IMR-90 (cell line): ENCODE data around the gene ADAMTS16. TPM values are rescaled to one million over a fixed set of nuclear protein-coding genes. Genes with fewer than 3 reads are reported as not detected.

Experiments
- ATAC-seq: fragments of 200-7000 bp; cut with Tn5 transposase; 2 replicates; pipeline ENCODE4 v1.9.1; 2020; ENCODE audit warnings: low read depth, mild to moderate bottlenecking, moderate library complexity
- BruUV-seq: library from RNA; stranded (reverse); fragments of 400-500 nt; replicated peaks from 2 replicates; lab custom pipeline; 2021; lab: Mats Ljungman, UMichigan
- CTCF ChIA-PET: fragments of 300-600 bp; formaldehyde crosslinking; extraction: SDS; loops from one replicate; lab custom pipeline; 2021; ENCODE audit warnings: antibody characterized with exemption; lab: Yijun Ruan, JAX
- POLR2A ChIA-PET: fragments of 300-600 bp; sonication (Branson Sonifier 250); formaldehyde crosslinking; loops from one replicate; lab custom pipeline; 2022; ENCODE audit warnings: antibody characterized with exemption; ENCODE audit not compliant: unreplicated experiment; lab: Charles Lee
- DNase-seq: peaks from one replicate; pipeline ENCODE4 v3.0.0; 2013
- H2AFZ ChIP-seq: replicated peaks from 2 replicates; pipeline ENCODE3; 2013; ENCODE audit warnings: low read length, mild to moderate bottlenecking; ENCODE audit not compliant: poor library complexity
- H2AK5ac ChIP-seq: 2 replicates; pipeline ENCODE4 v1.6.1; 2013; ENCODE audit warnings: low read depth, low read length, inconsistent platforms
- H2AK9ac ChIP-seq: replicated peaks from 2 replicates; pipeline ENCODE3; 2013; ENCODE audit warnings: mild to moderate bottlenecking, low read depth, low read length, moderate library complexity; ENCODE audit not compliant: poor library complexity
- H2BK120ac ChIP-seq: 2 replicates; pipeline ENCODE4 v1.6.1; 2013; ENCODE audit warnings: low read depth, low read length, inconsistent platforms
- H2BK15ac ChIP-seq: 3 replicates; pipeline ENCODE4 v1.6.1; 2013; ENCODE audit warnings: low read depth, low read length, inconsistent platforms
- H2BK20ac ChIP-seq: 2 replicates; pipeline ENCODE4 v1.6.1; 2013; ENCODE audit warnings: low read depth, mild to moderate bottlenecking, inconsistent platforms, low read length, moderate library complexity
- H2BK5ac ChIP-seq: 2 replicates; pipeline ENCODE4 v1.6.1; 2013; ENCODE audit warnings: mild to moderate bottlenecking, low read depth, low read length, inconsistent platforms; ENCODE audit not compliant: poor library complexity, severe bottlenecking
- H3K14ac ChIP-seq: replicated peaks from 2 replicates; pipeline ENCODE4 v1.6.1; 2013; ENCODE audit warnings: low read depth, low read length, inconsistent platforms
- H3K18ac ChIP-seq: 2 replicates; pipeline ENCODE4 v1.6.1; 2013; ENCODE audit warnings: low read depth, low read length, control low read depth
- H3K23ac ChIP-seq: 2 replicates; pipeline ENCODE4 v1.6.1; 2013; ENCODE audit warnings: low read depth, low read length, inconsistent platforms
- H3K27ac ChIP-seq: 2 replicates; pipeline ENCODE4 v1.5.1; 2013; ENCODE audit warnings: mild to moderate bottlenecking, control low read depth, low read length; ENCODE audit not compliant: insufficient read depth
- H3K27me3 ChIP-seq: 2 replicates; pipeline ENCODE4 v1.6.1; 2013; ENCODE audit warnings: low read length; ENCODE audit not compliant: control insufficient read depth, insufficient read depth
- H3K36me3 ChIP-seq: 2 replicates; pipeline ENCODE4 v1.6.1; 2013; ENCODE audit warnings: low read length, mixed read lengths; ENCODE audit not compliant: control insufficient read depth, insufficient read depth
- H3K4ac ChIP-seq: 2 replicates; pipeline ENCODE4 v1.6.1; 2013; ENCODE audit warnings: low read depth, low read length, inconsistent platforms
- H3K4me1 ChIP-seq: 2 replicates; pipeline ENCODE4 v1.6.1; 2013; ENCODE audit warnings: low read length, mixed read lengths; ENCODE audit not compliant: control insufficient read depth, insufficient read depth
- H3K4me2 ChIP-seq: 2 replicates; pipeline ENCODE4 v1.6.1; 2013; ENCODE audit warnings: low read depth, mild to moderate bottlenecking, control low read depth, low read length, moderate library complexity
- H3K4me3 ChIP-seq: 2 replicates; pipeline ENCODE4 v1.5.1; 2013; ENCODE audit warnings: low read depth, mild to moderate bottlenecking, control low read depth, low read length, moderate library complexity; ENCODE audit not compliant: insufficient read depth
- H3K56ac ChIP-seq: 2 replicates; pipeline ENCODE4 v1.6.1; 2013; ENCODE audit warnings: low read length, inconsistent platforms; ENCODE audit not compliant: insufficient read depth; ENCODE audit errors: extremely low read depth
- H3K79me1 ChIP-seq, 2 experiments: 2 replicates each; pipeline ENCODE4 v1.6.1; 2013; ENCODE audit warnings: low read length in 2 of 2, inconsistent platforms in 1 of 2, low read depth in 1 of 2
- H3K9ac ChIP-seq: 2 replicates; pipeline ENCODE4 v1.6.1; 2013; ENCODE audit warnings: low read depth, low read length, control low read depth
- H3K9me1 ChIP-seq: 2 replicates; pipeline ENCODE4 v1.6.1; 2013; ENCODE audit warnings: low read length, inconsistent platforms; ENCODE audit not compliant: insufficient read depth
- H3K9me3 ChIP-seq: 2 replicates; pipeline ENCODE4 v1.6.1; 2013; ENCODE audit warnings: low read length; ENCODE audit not compliant: control insufficient read depth, insufficient read depth
- H4K20me1 ChIP-seq: 2 replicates; pipeline ENCODE4 v1.6.1; 2013; ENCODE audit warnings: low read length, inconsistent platforms; ENCODE audit not compliant: insufficient read depth
- H4K5ac ChIP-seq: 2 replicates; pipeline ENCODE4 v1.6.1; 2013; ENCODE audit warnings: mild to moderate bottlenecking, low read depth, low read length, control low read depth
- H4K8ac ChIP-seq, 2 experiments: 2 replicates each; pipeline ENCODE4 v1.6.1; 2013; ENCODE audit warnings: low read depth in 2 of 2, low read length in 2 of 2, control low read depth in 1 of 2, inconsistent platforms in 1 of 2
- H4K91ac ChIP-seq: 2 replicates; pipeline ENCODE4 v1.6.1; 2013; ENCODE audit warnings: low read depth, low read length, inconsistent platforms; ENCODE audit not compliant: insufficient read depth
- CTCF ChIP-seq: conservative IDR thresholded peaks from 2 replicates; pipeline ENCODE4 v1.5.1; 2012; ENCODE audit warnings: mild to moderate bottlenecking, low read depth, low read length, improper control_type of control experiment
- MAZ ChIP-seq: IDR thresholded peaks from 2 replicates; pipeline ENCODE4 v1.6.1; 2012; ENCODE audit warnings: low read depth, mild to moderate bottlenecking, low read length, improper control_type of control experiment, moderate library complexity, borderline replicate concordance
- MXI1 ChIP-seq: IDR thresholded peaks from 2 replicates; pipeline ENCODE4 v1.6.1; 2012; ENCODE audit warnings: low read depth, mild to moderate bottlenecking, low read length, moderate library complexity, borderline replicate concordance
- POLR2A ChIP-seq: IDR thresholded peaks from 2 replicates; pipeline ENCODE4 v1.6.1; 2012; ENCODE audit warnings: mild to moderate bottlenecking, low read depth, low read length
- SMC3 ChIP-seq: fragments of 150-350 bp; IDR thresholded peaks from 2 replicates; pipeline ENCODE4 v1.6.1; 2016; ENCODE audit warnings: low read depth, mild to moderate bottlenecking, antibody characterized with exemption, low read length, moderate library complexity
- WGBS, 2 experiments: methylation state at CpG; one replicate each; pipeline versions ENCODE4 v1.1.5 to v1.1.7; 2013; ENCODE audit warnings: missing lambda C conversion rate in 2 of 2; ENCODE audit not compliant: insufficient read length in 1 of 2; ENCODE audit errors: extremely low coverage in 2 of 2; 5-methylcytosine and 5-hydroxymethylcytosine counted together
- dilution Hi-C: fragments of 300-500 bp; cut with HindIII; formaldehyde crosslinking; loops from one replicate; pipeline ENCODE4 v1.14.3; 2018; ENCODE audit warnings: low sequenced_read_pairs; ENCODE audit not compliant: unreplicated experiment
- in situ Hi-C: fragments of 300-500 bp; cut with MboI; formaldehyde crosslinking; loops from 3 replicates; pipeline ENCODE4 v1.14.3; 2019; ENCODE audit warnings: low sequenced_read_pairs, inconsistent platforms, mixed read lengths
- intact Hi-C: fragments of 100-400 bp; cut with micrococcal nuclease; formaldehyde crosslinking; loops from 2 replicates; pipeline ENCODE4 v1.10.0; 2022
- polyA plus RNA-seq, 3 experiments: library from polyadenylated mRNA; depleted of rRNA; stranded (reverse); fragments of >200 nt; gene quantifications; 2 replicates each; pipeline ENCODE4 v1.2.3, GENCODE V29; 2012; ENCODE audit warnings: low replicate concordance in 1 of 3
- total RNA-seq: library from RNA; depleted of rRNA; stranded (reverse); fragments of >200 nt; gene quantifications from 2 replicates; pipeline ENCODE4 v1.2.3, GENCODE V29; 2012

Gene ADAMTS16
- total and polyA plus RNA-seq, 2 of the 4 experiments (the other 2 are of a cell fraction): 0.09 to 0.18 TPM

GRCh38 chr5:5317976-5318375 lies 177.8 kb downstream of the ADAMTS16 start:
- no peak overlapping the region for H3K27ac ChIP-seq
- H3K4me2 ChIP-seq: no peak overlapping the region
- no peak overlapping the region for H2AK9ac ChIP-seq
- H3K18ac ChIP-seq: no peak overlapping the region
- 80% methylated on average over 1 of the region's 10 CpGs; no CpG with 5 or more reads in 1 of the 2 experiments for WGBS, 2 experiments
- no peak overlapping the region for H2BK5ac ChIP-seq
- no peak for DNase-seq
- peaks cover 20% of the 10 kb centered on the region for H3K9me3 ChIP-seq
- H4K20me1 ChIP-seq: no peaks in the 10 kb centered on the region
- H3K9me1 ChIP-seq: no peaks in the 10 kb centered on the region
- H2BK120ac ChIP-seq: no peak overlapping the region
- no peak overlapping the region for H2AK5ac ChIP-seq
- TF ChIP-seq POLR2A (no peak), MAZ (no peak), SMC3 (no peak), MXI1 (no peak), CTCF (no peak)
- no peak overlapping the region for H3K4ac ChIP-seq
- no peak overlapping the region for H3K9ac ChIP-seq
- no peak overlapping the region for H2AFZ ChIP-seq
- no TSS peak for BruUV-seq
- H4K5ac ChIP-seq: no peak overlapping the region
- no peak overlapping the region for H3K14ac ChIP-seq
- no peak overlapping the region for H2BK20ac ChIP-seq
- dilution Hi-C loops (no loop called here), in situ Hi-C loops (no loop called here), intact Hi-C loops (no loop called here)
- no peak overlapping the region for H4K8ac ChIP-seq
- no peak overlapping the region for H4K91ac ChIP-seq
- no peak overlapping the region for H3K23ac ChIP-seq
- H3K27me3 ChIP-seq: no peaks in the 10 kb centered on the region
- no peaks in the 10 kb centered on the region for H3K36me3 ChIP-seq
- H3K56ac ChIP-seq: no peak overlapping the region
- H3K4me1 ChIP-seq: no peaks in the 10 kb centered on the region
- POLR2A ChIA-PET: no interaction called here
- no peak for ATAC-seq
- no peak overlapping the region for H2BK15ac ChIP-seq
- CTCF ChIA-PET: no interaction called here
- no peaks in the 10 kb centered on the region for H3K79me1 ChIP-seq
- H3K4me3 ChIP-seq: no peak overlapping the region
